Prostate gland (tissue), 2 donors: ENCODE results near the gene GALT. TPM values are rescaled to one million over a fixed set of nuclear protein-coding genes. Genes with fewer than 3 reads are reported as not detected.

Experiments used
- DNase-seq: peaks from one replicate; pipeline ENCODE4 v3.0.0-alpha.2; 2019; ENCODE audit warnings: low spot score
- H3K27ac ChIP-seq, 2 donors: fragments of 200-600 bp; sonication (generic); 2 replicates each; pipeline ENCODE4 v1.5.1; 2017 to 2019
- H3K27me3 ChIP-seq: fragments of 200-600 bp; sonication (generic); replicated peaks from 2 replicates; pipeline ENCODE4 v1.5.1; 2019; ENCODE audit not compliant: insufficient read depth
- H3K36me3 ChIP-seq, 2 donors: fragments of 200-600 bp; sonication (generic); 1 replicate in 1 of 2; 2 replicates in 1 of 2; pipeline versions ENCODE4 v1.5.1 to v1.8.1; 2017 to 2019
- H3K4me1 ChIP-seq: fragments of 200-600 bp; sonication (generic); replicated peaks from 2 replicates; pipeline ENCODE4 v1.5.1; 2019
- H3K4me3 ChIP-seq, 2 donors: fragments of 200-600 bp; sonication (generic); 2 replicates each; pipeline ENCODE4 v1.5.1; 2017 to 2019
- H3K9me3 ChIP-seq: fragments of 200-600 bp; sonication (generic); 2 replicates; pipeline ENCODE4 v1.5.1; 2017
- CTCF ChIP-seq, 4 experiments: fragments of 200-600 bp in 2 of 4; fragments of 450-650 bp in 2 of 4; sonication (generic) in 2 of 4; IDR thresholded peaks; 1 replicate in 3 of 4; 2 replicates in 1 of 4; pipeline ENCODE4 v1.5.1; 2016 to 2019; ENCODE audit warnings: antibody characterized with exemption in 4 of 4, mild to moderate bottlenecking in 2 of 4, moderate library complexity in 2 of 4
- POLR2A ChIP-seq: fragments of 450-650 bp; IDR thresholded peaks from one replicate; pipeline ENCODE4 v1.6.1; 2016; ENCODE audit warnings: antibody characterized with exemption, mild to moderate bottlenecking
- POLR2AphosphoS5 ChIP-seq: sonication (generic); formaldehyde crosslinking; IDR thresholded peaks from one replicate; pipeline ENCODE4 v1.6.1; 2017; ENCODE audit warnings: antibody characterized with exemption
- whole genome bisulfite sequencing: methylation state at CpG from one replicate; pipeline ENCODE4 v1.1.5; 2018; 5-methylcytosine and 5-hydroxymethylcytosine counted together
- intact Hi-C: fragments of 100-400 bp; cut with DNase I; formaldehyde crosslinking; loops from one replicate; pipeline ENCODE4 v1.14.2; 2022
- total RNA-seq, 2 donors: library from RNA; depleted of rRNA; stranded (reverse); fragments of >200 nt; gene quantifications; one replicate each; pipeline ENCODE4 v1.1.0, GENCODE V29; 2016

Gene GALT
- total RNA-seq = 10 to 100 TPM; 55.2 to 55.9 TPM

DNA sequence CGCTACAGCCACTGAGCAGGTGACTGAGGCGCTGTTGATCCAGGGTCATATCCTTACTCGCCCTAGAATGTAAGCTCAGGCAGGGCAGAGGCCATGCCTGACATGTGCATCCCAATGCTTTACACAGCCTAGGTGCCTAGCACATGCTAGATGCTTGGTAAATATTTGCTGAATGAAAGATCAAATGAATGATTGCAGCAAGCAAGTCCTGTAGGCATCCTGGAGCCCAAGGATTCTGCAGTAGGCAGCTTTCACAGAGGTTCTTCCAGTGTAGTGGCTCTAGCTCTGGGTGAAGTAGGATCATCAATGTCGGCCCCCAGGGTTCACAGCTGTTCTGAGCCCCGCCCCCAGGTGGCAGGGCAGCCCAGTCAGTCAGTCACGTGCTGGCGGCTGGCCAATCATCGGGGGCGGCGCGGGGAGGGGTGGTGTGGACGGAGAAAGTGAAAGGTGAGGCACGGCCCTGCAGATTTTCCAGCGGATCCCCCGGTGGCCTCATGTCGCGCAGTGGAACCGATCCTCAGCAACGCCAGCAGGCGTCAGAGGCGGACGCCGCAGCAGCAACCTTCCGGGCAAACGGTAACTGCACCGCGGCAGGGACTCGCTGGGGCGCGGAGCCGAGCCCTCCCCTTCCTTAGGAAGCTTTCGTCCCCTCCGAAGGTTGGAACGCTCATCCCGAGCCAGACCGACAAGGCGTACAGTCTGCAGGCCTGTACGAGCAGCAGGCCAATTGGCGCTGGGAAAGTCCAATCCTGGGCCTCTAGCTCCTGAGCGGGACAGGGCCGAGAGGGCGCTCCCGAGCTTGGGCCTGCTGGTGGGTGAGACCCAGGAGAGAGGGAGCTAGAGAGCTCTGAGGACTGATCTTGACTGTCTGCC lies at the start of gene GALT:
TSS of gene GALT (plus strand) at position 465 of the 873 bp plus-strand sequence. CDS start at position 495, 30 bp downstream.
- peak within 1 kb of the TSS; percentile 52 to 55 for H3K4me3 ChIP-seq
- no peaks in the 10 kb centered on the region for H3K27me3 ChIP-seq
- peaks cover 8% of the 10 kb centered on the region for H3K4me1 ChIP-seq
- peaks cover 4 to 5% of the 10 kb centered on the region in 2 donors for H3K36me3 ChIP-seq
- intact Hi-C loops = no loop called here
- peak within 1 kb of the TSS; percentile 78 to 80 for H3K27ac ChIP-seq
- TF ChIP-seq CTCF (IDR thresholded peaks at IDR 0.05) (peak; percentile 21 to 64 (median 46)), POLR2A (peak; percentile 59), POLR2AphosphoS5 (peak; percentile 88)
- DNase-seq = peak; percentile 89
- no peaks in the 10 kb centered on the region for H3K9me3 ChIP-seq
- WGBS = 5% methylated on average over 41 of the region's 43 CpGs

GRCh38 chr9:34599546-34599945 lies 46.9 kb upstream of the GALT start:
- H3K9me3 ChIP-seq = no peaks in the 10 kb centered on the region
- 75% methylated on average over 1 of the region's 1 CpG for WGBS
- no peaks in the 10 kb centered on the region for H3K27me3 ChIP-seq
- DNase-seq = no peak
- H3K4me3 ChIP-seq = no peak overlapping the region
- H3K36me3 ChIP-seq = no peaks in the 10 kb centered on the region
- TF ChIP-seq CTCF (IDR thresholded peaks at IDR 0.05) (no peak), POLR2AphosphoS5 (no peak), POLR2A (no peak)
- no peaks in the 10 kb centered on the region for H3K4me1 ChIP-seq
- no peak overlapping the region for H3K27ac ChIP-seq
- intact Hi-C loops = no loop called here

- TF ChIP-seq CTCF (IDR thresholded peaks at IDR 0.05) (no peak), POLR2A (no peak), POLR2AphosphoS5 (peak; percentile 16)
- Histone ChIP-seq H3K27me3 (no peaks in the 10 kb centered on the region), H3K4me1 (no peaks in the 10 kb centered on the region), H3K27ac (peak overlapping the region in 1 of 2 donors; percentile 20), H3K9me3 (no peaks in the 10 kb centered on the region), H3K36me3 (no peaks in the 10 kb centered on the region), H3K4me3 (no peak overlapping the region)
- peak; percentile 33 for DNase-seq
- intact Hi-C loops = loop anchor here (5.0 kb wide), 1 partner anchor 269 kb away; no protein-coding TSS in a partner anchor
- 15% methylated on average over 1 of the region's 1 CpG for WGBS
Measured at GRCh38 chr9:34600908-34601307, 45.6 kb upstream of the GALT start.

DNA sequence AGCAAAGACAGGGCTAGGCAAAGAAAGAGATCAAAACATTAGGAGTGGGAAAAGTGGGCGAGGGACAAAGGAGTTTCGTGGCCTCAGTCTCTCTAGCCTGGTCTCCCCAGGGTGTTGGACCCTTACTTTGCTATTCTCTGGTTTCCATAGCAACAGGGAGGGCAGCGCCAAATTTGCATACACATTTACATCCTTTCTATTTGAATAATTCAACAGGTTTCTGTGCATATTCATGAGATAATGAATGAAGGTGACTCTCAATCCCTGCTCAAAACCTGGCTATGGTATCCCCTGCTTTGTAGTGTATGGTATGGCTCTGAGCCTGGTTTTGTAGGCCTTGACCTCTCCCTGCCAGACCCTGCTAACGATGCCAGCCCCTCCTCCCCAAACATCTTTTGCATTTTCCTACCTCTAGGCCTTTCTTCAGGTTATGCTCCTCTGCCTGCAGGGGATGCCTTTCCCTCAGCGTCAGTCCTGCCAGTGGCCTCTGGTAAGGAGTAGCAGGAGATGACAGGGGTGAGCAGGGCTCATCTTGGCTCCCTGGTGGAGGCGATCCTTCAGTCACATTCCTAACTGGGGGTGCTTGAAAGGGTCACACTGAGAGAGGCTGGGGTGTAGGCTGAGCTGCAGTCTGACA lies 44.4 kb upstream of the GALT start:
- no peaks in the 10 kb centered on the region for H3K9me3 ChIP-seq
- no peaks in the 10 kb centered on the region for H3K27me3 ChIP-seq
- no peaks in the 10 kb centered on the region for H3K36me3 ChIP-seq
- intact Hi-C loops = loop anchor here (5.0 kb wide), 1 partner anchor 270 kb away; no protein-coding TSS in a partner anchor
- TF ChIP-seq POLR2A = no peak
- no peak for TF ChIP-seq POLR2AphosphoS5
- TF ChIP-seq CTCF (IDR thresholded peaks at IDR 0.05) = no peak
- 81% methylated on average over 6 of the region's 6 CpGs for WGBS
- no peak overlapping the region for H3K27ac ChIP-seq
- no peak for DNase-seq
- H3K4me3 ChIP-seq = no peak overlapping the region
- H3K4me1 ChIP-seq = no peaks in the 10 kb centered on the region
